Activated B cell treated with CpG ODN at 0.5 μM for 24 hours (primary cell): ENCODE data around the gene ADCY1. TPM values are rescaled to one million over a fixed set of nuclear protein-coding genes. Genes with fewer than 3 reads are reported as not detected.

Experiments used
- ATAC-seq: fragments of 200-7000 bp; cut with Tn5 transposase; one replicate; pipeline ENCODE4 v1.10.0; 2021; ENCODE audit warnings: low read depth, mild to moderate bottlenecking, moderate library complexity
- CTCF ChIA-PET: fragments of 350-600 bp; sonication (Branson Sonifier 250); formaldehyde crosslinking; loops from one replicate; lab custom pipeline; 2021; ENCODE audit warnings: antibody characterized with exemption; lab: Charles Lee
- POLR2A ChIA-PET: fragments of 350-600 bp; sonication (Branson Sonifier 250); formaldehyde crosslinking; loops from one replicate; lab custom pipeline; 2021; ENCODE audit warnings: antibody characterized with exemption; lab: Charles Lee
- DNase-seq: peaks from one replicate; pipeline ENCODE4 v3.0.0; 2022
- H3K27ac Mint-ChIP-seq: one replicate; pipeline ENCODE4 v1.8.0; 2020; ENCODE audit warnings: mixed read lengths
- H3K27me3 Mint-ChIP-seq: one replicate; pipeline ENCODE4 v1.8.0; 2021; ENCODE audit warnings: mixed read lengths
- H3K36me3 Mint-ChIP-seq: one replicate; pipeline ENCODE4 v1.8.0; 2021; ENCODE audit warnings: low read depth, mixed read lengths
- H3K4me1 Mint-ChIP-seq: one replicate; pipeline ENCODE4 v1.8.0; 2021; ENCODE audit warnings: mixed read lengths
- H3K4me3 Mint-ChIP-seq: one replicate; pipeline ENCODE4 v1.8.0; 2020; ENCODE audit warnings: mild to moderate bottlenecking, mixed read lengths
- H3K9me3 Mint-ChIP-seq: one replicate; pipeline ENCODE4 v1.8.0; 2020; ENCODE audit warnings: mixed read lengths
- CTCF ChIP-seq: fragments of 200-600 bp; IDR thresholded peaks from one replicate; pipeline ENCODE4 v1.8.0; 2022; ENCODE audit warnings: antibody characterized with exemption, mild to moderate bottlenecking
- intact Hi-C: fragments of 100-400 bp; cut with micrococcal nuclease; formaldehyde crosslinking; loops from one replicate; pipeline ENCODE4 v1.15.1; 2024
- total RNA-seq: library from RNA; stranded (reverse); gene quantifications from 2 replicates; pipeline ENCODE4 v1.2.3, GENCODE V29; 2022

The ADCY1 gene
- total RNA-seq, 1 donor from 2014 or later: not detected

- no peaks in the 10 kb centered on the region for H3K4me1 Mint-ChIP-seq
Measured at GRCh38 chr7:45625714-45626440, 51.7 kb downstream of the ADCY1 start.

GRCh38 chr7:45626441-45627430 lies 52.6 kb downstream of the ADCY1 start:
- DNase-seq (no peak), ATAC-seq (no peak)
- no peak for TF ChIP-seq CTCF
- no peak overlapping the region for H3K4me3 Mint-ChIP-seq
- intact Hi-C loops: no loop called here
- H3K9me3 Mint-ChIP-seq: peaks cover 3% of the 10 kb centered on the region
- H3K36me3 Mint-ChIP-seq: no peaks in the 10 kb centered on the region
- H3K27me3 Mint-ChIP-seq: no peaks in the 10 kb centered on the region
- H3K27ac Mint-ChIP-seq: no peak overlapping the region
- ChIA-PET CTCF (no interaction called here), POLR2A (no interaction called here)
- no peaks in the 10 kb centered on the region for H3K4me1 Mint-ChIP-seq

More at GRCh38 chr7:45625714-45626440, 51.7 kb downstream of the ADCY1 start:
- peaks cover 3% of the 10 kb centered on the region for H3K9me3 Mint-ChIP-seq
- no peak overlapping the region for H3K4me3 Mint-ChIP-seq
- ATAC-seq: no peak
- ChIA-PET CTCF (no interaction called here), POLR2A (no interaction called here)
- intact Hi-C loops: no loop called here
- DNase-seq: no peak
- TF ChIP-seq CTCF: no peak
- H3K36me3 Mint-ChIP-seq: no peaks in the 10 kb centered on the region
- H3K27me3 Mint-ChIP-seq: no peaks in the 10 kb centered on the region
- no peak overlapping the region for H3K27ac Mint-ChIP-seq

GRCh38 chr7:45627691-45628456 lies 53.7 kb downstream of the ADCY1 start:
- Mint-ChIP-seq H3K36me3 (no peaks in the 10 kb centered on the region), H3K9me3 (peaks cover 3% of the 10 kb centered on the region), H3K4me1 (no peaks in the 10 kb centered on the region), H3K27ac (no peak overlapping the region), H3K4me3 (no peak overlapping the region), H3K27me3 (no peaks in the 10 kb centered on the region)
- ChIA-PET CTCF (no interaction called here), POLR2A (no interaction called here)
- no peak for TF ChIP-seq CTCF
- intact Hi-C loops: no loop called here
- DNase-seq (no peak), ATAC-seq (no peak)

- no peak for TF ChIP-seq CTCF
- intact Hi-C loops: no loop called here
- peaks cover 3% of the 10 kb centered on the region for H3K9me3 Mint-ChIP-seq
- no peaks in the 10 kb centered on the region for H3K36me3 Mint-ChIP-seq
- no peak overlapping the region for H3K4me3 Mint-ChIP-seq
- no peak overlapping the region for H3K27ac Mint-ChIP-seq
- no peak for DNase-seq
- ChIA-PET CTCF (no interaction called here), POLR2A (no interaction called here)
- H3K27me3 Mint-ChIP-seq: no peaks in the 10 kb centered on the region
- no peak for ATAC-seq
- no peaks in the 10 kb centered on the region for H3K4me1 Mint-ChIP-seq
Measured at GRCh38 chr7:45631569-45631968, 57.4 kb downstream of the ADCY1 start.
